NCI-H1417 treated with DMSO at 0.1 percent for 48 hours (cell line): Measurements from ENCODE around the gene NOTCH1.
"Not testable (repeated sequence)": the region's sequence is repeated elsewhere in the genome, so short reads cannot be mapped to it uniquely, and the experiment has no call there.

Source experiments
- DNase-seq: peaks from one replicate; lab custom pipeline; 2025; lab: John Stamatoyannopoulos, UW

NOTCH1 gene

GRCh38 chr9:136545965-136546696 is at the start of gene NOTCH1:
Gene NOTCH1 (minus strand): TSS chr9:136546048. CDS start chr9:136545786, 262 bp downstream.
- no peak for DNase-seq

GRCh38 chr9:136594492-136594891 is 48.6 kb upstream of the NOTCH1 start:
- no peak for DNase-seq

- DNase-seq, result no peak
These were observed 47.7 kb upstream of the NOTCH1 start for GRCh38 chr9:136593581-136593980.

- no peak for DNase-seq
These were observed 46.8 kb upstream of the NOTCH1 start for GRCh38 chr9:136592666-136593065.

- DNase-seq, result no peak
These were observed 45.2 kb upstream of the NOTCH1 start for GRCh38 chr9:136590821-136591752.

- DNase-seq, result no peak
These were observed 44.2 kb upstream of the NOTCH1 start for GRCh38 chr9:136589766-136590763.

- no peak for DNase-seq
These were observed 43.0 kb upstream of the NOTCH1 start for GRCh38 chr9:136588663-136589464.

GRCh38 chr9:136587944-136588662 is 42.3 kb upstream of the NOTCH1 start:
- DNase-seq, result no peak

GRCh38 chr9:136587145-136587943 is 41.5 kb upstream of the NOTCH1 start:
- DNase-seq, result no peak

- no peak for DNase-seq
These were observed 40.6 kb upstream of the NOTCH1 start for GRCh38 chr9:136586391-136586953.

GRCh38 chr9:136585531-136586120 is 39.8 kb upstream of the NOTCH1 start:
- no peak for DNase-seq

GRCh38 chr9:136584934-136585333 is 39.1 kb upstream of the NOTCH1 start:
- no peak for DNase-seq

GRCh38 chr9:136584401-136584932 is 38.6 kb upstream of the NOTCH1 start:
- DNase-seq, result no peak

GRCh38 chr9:136582977-136583735 is 37.3 kb upstream of the NOTCH1 start:
- no peak for DNase-seq

GRCh38 chr9:136581614-136582447 is 36.0 kb upstream of the NOTCH1 start:
- no peak for DNase-seq

GRCh38 chr9:136579650-136580219 is 33.9 kb upstream of the NOTCH1 start:
- DNase-seq, result not testable (repeated sequence)
